GM18861 (cell line): ENCODE results near the gene DRG2.
A peak's percentile ranks its signal among the peaks of the same experiment; 100 is the strongest.

Experiments used
- ATAC-seq: cut with Tn5 transposase; IDR thresholded peaks from one replicate; pipeline ENCODE4 v1.9.1; 2021; ENCODE audit not compliant: unreplicated experiment

DRG2 gene, protein sequence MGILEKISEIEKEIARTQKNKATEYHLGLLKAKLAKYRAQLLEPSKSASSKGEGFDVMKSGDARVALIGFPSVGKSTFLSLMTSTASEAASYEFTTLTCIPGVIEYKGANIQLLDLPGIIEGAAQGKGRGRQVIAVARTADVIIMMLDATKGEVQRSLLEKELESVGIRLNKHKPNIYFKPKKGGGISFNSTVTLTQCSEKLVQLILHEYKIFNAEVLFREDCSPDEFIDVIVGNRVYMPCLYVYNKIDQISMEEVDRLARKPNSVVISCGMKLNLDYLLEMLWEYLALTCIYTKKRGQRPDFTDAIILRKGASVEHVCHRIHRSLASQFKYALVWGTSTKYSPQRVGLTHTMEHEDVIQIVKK

GRCh38 chr17:18087610-18088491, at the start of gene DRG2:
DRG2 (plus strand) TSS chr17:18087948; CDS start chr17:18088024, 76 bp downstream.
- peak; percentile 82 for ATAC-seq

- ATAC-seq, result no peak
Observed at GRCh38 chr17:18038149-18038850, 49.4 kb upstream of the DRG2 start.

DNA sequence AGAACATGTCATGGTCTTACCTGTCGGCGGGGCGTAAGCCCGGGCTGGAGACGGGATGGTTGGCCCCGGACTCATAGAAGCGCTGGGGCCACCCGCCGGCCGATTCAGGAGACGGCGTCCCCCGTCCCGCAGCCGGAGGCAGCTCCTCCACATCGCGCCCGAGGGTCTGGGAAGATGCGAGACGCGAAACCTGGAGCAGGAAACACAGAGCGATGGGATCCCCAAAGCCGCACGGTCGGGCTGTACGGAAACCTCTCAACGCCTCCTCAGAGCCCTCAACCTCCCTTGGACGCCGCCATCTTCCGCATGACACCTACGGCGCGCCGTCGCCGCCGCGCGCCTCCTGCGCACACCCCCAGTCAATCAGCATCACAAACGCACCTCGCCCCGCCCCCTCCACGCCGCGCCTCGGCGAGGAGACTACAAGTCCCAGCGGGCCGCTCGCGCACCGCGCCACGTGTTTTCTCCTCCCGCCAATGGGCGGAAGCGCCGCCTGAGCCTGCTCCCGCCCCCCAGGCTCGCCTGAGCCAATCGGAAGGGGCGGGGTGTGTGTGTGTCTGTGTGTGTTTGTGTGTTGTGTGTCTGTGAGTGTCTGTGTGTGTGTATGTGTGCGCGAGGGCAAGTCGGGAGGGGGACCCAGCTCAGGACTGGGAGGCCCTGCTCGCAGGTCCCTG, 48.8 kb upstream of the DRG2 start, which contains the start of the genes ATPAF2 and GID4:
Gene ATPAF2, minus strand, starts transcription at position 308 of the 674 bp plus-strand sequence. Its CDS starts 155 bp downstream, at position 153.
Gene GID4, plus strand, starts transcription at position 548 of the 674 bp plus-strand sequence. Its CDS starts 57 bp downstream, at position 605.
- peak; percentile 83 for ATAC-seq

- ATAC-seq, result peak; percentile 19
Observed at GRCh38 chr17:18039535-18040260, 48.0 kb upstream of the DRG2 start.

- ATAC-seq, result no peak
Observed at GRCh38 chr17:18040261-18040858, 47.4 kb upstream of the DRG2 start.

- ATAC-seq, result no peak
Observed at GRCh38 chr17:18041776-18042175, 46.0 kb upstream of the DRG2 start.

GRCh38 chr17:18042983-18043382, 44.8 kb upstream of the DRG2 start:
- ATAC-seq, result no peak

- no peak for ATAC-seq
Observed at GRCh38 chr17:18043491-18043890, 44.3 kb upstream of the DRG2 start.

- no peak for ATAC-seq
Observed at GRCh38 chr17:18044609-18045008, 43.1 kb upstream of the DRG2 start.

DNA sequence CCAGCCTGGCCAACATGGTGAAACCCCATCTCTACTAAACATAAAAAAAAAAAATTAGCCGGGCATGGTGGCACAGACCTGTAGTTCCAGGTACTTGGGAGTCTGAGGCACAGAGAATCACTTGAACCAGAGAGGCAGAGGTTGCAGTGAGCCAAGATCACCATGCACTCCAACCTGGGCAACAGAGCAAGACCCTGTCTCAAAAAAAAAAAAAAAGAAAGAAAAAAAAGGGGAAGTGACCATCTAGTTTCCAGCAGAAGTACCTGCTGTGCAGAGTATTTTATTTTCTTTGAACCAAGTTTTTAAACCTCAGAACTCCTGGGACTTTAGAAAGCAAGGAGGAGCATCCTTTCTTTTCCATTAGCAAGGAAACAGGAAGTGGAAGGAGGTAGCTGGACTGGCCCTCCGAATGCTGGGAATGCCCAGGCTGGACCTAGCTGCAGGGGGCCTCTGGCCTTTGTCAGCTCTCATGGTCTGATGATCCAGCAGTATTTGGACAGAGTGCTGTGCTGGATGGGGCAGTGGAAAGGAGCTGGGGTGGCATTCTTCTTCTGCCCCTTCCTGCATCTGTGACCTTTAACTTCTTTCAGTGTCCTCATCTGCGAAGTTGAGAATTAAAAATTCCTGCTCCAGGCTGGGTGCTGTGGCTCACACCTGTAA, 41.9 kb upstream of the DRG2 start:
- ATAC-seq, result no peak

DNA sequence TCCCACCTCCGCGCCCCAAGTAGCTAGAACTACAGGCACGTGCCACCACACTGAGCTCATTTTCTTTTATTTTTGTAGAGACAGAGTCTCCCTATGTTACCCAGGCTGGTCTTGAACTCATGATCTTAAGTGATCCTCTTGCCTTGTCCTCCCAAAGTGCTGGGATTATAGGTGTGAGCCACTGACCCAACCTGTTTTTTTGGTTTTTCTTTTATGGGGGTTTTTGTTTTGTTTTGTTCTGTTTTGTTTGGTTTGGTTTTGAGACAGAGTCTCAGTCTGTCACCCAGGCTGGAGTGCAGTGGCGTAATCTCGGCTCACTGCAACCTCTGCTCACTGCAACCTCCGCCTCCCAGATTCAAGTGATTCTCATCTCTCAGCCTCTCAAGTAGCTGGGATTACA, 32.2 kb upstream of the DRG2 start:
- no peak for ATAC-seq

- no peak for ATAC-seq
Observed at GRCh38 chr17:18056214-18056613, 31.5 kb upstream of the DRG2 start.

DNA sequence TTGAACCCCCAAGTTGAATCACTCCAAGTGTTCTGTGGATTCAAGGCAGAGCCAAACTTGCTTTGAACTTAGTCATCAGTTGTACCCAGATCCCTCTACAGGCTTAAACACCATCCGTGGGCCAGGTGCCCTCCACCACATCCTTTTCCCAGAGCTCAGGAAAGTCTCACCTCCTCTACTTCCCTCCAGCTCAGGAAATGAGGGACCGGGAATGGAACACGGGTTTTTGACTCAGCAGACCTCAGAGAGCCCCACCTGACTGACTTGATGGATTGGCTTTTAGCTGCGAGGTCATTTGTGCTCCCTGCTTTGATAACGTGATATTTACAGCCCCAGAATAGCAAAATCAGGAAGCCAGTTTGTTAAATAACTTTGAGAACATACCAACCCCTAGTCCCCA, 28.5 kb upstream of the DRG2 start:
- no peak for ATAC-seq

- no peak for ATAC-seq
Observed at GRCh38 chr17:18064053-18064452, 23.7 kb upstream of the DRG2 start.

DNA sequence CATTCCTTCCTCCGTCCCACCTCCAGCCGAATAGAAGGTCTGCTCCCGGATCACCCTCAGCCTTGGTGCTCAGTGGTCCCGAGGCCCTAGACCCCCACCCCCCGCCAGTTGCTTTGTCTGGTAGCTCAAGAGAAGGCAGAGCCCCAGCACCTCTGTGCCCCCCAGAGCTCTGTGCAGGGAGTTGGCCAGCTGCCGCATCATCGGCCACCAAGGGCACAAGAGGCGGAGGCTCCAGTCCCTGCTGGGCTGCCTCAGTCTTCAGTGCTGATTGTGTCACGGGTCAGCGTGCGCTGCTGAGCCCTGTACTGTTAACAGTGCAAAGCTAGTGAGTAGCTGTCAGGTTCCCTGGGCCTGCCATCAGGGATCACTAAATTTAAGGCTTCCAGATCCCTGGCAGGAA, 22.2 kb upstream of the DRG2 start:
- no peak for ATAC-seq

GRCh38 chr17:18066866-18067265, 20.9 kb upstream of the DRG2 start:
- no peak for ATAC-seq

GRCh38 chr17:18069101-18069500, 18.6 kb upstream of the DRG2 start:
- ATAC-seq, result no peak

DNA sequence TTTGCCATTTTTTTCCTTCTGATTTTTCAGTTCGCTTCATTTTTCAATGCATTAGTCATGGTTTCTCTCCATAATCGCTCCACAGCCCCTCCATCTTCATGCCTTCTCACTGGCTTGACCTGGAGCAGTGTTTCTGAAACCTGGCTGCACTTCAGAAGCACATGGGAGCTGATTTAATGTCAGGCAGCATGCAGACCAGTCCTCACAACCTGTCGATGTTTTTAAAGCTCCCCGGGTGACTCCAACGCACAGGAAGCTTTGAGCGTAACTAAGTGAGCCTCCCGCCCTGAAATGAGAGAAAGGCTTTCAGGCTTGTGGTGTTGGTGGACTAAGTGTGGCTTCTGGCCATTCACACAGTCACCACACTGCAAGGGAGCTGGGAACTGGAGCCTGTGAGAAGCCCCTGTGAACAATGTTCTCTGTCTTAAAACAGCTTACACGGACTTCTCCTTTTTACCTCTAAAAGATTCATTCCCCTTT, 16.8 kb upstream of the DRG2 start:
- no peak for ATAC-seq

DNA sequence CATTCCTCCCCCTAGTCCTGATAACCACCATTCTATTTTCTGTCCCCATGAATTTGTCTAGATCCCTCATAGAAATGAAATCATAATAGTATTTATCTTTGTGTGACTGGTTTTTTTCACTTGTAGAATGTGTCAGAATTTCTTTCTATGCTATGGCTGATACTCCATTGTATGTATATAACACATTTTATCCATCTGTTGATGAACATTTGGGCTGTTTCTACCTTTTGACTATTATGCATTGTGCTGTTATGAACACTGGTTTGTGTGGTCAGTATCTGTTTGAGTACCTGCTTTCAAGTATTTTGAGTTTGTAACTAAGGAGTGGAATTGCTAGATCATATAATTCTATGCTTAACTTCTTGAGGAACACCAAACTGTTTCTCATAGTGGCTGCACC, 16.0 kb upstream of the DRG2 start:
- ATAC-seq, result no peak
